Esophagus squamous epithelium (tissue), 4 donors: ENCODE measurements around the gene CROCC.
"Not testable (repeated sequence)": the region's sequence is repeated elsewhere in the genome, so short reads cannot be mapped to it uniquely, and the experiment has no call there.

Experiments
- POLR2A ChIP-seq, 4 donors: fragments of 450-650 bp; IDR thresholded peaks; one replicate each; pipeline ENCODE4 v1.6.1; 2017; ENCODE audit warnings: antibody characterized with exemption in 4 of 4, mild to moderate bottlenecking in 4 of 4, moderate library complexity in 3 of 4
- TF ChIP-seq, protein P1 (sequence below), 6 experiments: fragments of 450-650 bp in 4 of 6; fragments of 200-600 bp in 2 of 6; sonication (generic) in 2 of 6; IDR thresholded peaks; one replicate each; pipeline ENCODE4 v1.5.1; 2016 to 2019; ENCODE audit warnings: antibody characterized with exemption in 6 of 6, mild to moderate bottlenecking in 4 of 6, moderate library complexity in 4 of 6

DNA sequence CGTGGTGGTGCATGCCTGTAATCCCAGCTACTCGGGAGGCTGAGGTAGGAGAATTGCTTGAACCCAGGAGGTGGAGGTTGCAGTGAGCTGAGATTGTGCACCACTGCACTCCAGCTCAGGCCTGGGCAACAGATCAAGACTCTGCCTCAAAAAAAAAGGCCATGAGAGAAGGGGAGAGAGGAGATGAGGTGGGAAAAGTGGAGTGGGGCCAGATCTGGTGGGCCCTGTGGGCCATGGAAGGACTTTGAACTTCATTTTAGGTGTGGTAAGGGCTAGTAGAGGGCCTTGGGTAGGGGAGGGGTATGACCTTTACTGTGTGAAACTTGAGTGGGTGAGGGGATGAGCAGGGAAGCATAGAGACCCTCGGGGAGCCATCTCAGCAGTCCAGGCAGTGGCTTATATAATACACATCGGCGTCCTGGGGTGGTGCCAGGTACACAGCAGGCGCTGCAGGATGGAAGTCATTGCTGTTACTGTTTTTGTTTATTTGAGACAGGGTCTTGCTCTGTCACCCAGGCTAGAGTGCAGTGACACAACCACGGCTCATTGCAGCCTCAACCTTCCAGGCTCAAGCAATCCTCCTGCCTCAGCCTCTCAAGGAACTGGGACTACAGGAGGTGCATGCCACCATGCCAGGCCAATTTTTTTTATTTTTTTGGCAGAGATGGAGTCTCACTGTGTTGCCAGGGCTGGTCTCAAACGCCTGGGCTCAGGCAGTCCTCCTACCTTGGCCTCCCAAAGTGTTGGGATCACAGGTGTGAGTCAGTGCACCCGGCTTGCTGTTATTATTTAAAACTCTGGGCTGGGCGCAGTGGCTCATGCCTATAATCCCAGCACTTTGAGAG lies 5.5 kb upstream of the CROCC start:
- not testable (repeated sequence) for TF ChIP-seq POLR2A (IDR thresholded peaks at IDR 0.05)
- TF ChIP-seq, protein P1, sequence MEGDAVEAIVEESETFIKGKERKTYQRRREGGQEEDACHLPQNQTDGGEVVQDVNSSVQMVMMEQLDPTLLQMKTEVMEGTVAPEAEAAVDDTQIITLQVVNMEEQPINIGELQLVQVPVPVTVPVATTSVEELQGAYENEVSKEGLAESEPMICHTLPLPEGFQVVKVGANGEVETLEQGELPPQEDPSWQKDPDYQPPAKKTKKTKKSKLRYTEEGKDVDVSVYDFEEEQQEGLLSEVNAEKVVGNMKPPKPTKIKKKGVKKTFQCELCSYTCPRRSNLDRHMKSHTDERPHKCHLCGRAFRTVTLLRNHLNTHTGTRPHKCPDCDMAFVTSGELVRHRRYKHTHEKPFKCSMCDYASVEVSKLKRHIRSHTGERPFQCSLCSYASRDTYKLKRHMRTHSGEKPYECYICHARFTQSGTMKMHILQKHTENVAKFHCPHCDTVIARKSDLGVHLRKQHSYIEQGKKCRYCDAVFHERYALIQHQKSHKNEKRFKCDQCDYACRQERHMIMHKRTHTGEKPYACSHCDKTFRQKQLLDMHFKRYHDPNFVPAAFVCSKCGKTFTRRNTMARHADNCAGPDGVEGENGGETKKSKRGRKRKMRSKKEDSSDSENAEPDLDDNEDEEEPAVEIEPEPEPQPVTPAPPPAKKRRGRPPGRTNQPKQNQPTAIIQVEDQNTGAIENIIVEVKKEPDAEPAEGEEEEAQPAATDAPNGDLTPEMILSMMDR (IDR thresholded peaks at IDR 0.05), result not testable (repeated sequence)
